HG03460 (cell line): ENCODE measurements around the gene MFAP2.
"Not testable (repeated sequence)": the region's sequence is repeated elsewhere in the genome, so short reads cannot be mapped to it uniquely, and the experiment has no call there.

Experiments
- ATAC-seq: cut with Tn5 transposase; IDR thresholded peaks from one replicate; pipeline ENCODE4 v1.9.1; 2021; ENCODE audit not compliant: unreplicated experiment

MFAP2 gene

GRCh38 chr1:16965486-16966067 lies 14.8 kb downstream of the MFAP2 start:
- ATAC-seq, result no peak

GRCh38 chr1:16964169-16964568 lies 16.3 kb downstream of the MFAP2 start:
- not testable (repeated sequence) for ATAC-seq

DNA sequence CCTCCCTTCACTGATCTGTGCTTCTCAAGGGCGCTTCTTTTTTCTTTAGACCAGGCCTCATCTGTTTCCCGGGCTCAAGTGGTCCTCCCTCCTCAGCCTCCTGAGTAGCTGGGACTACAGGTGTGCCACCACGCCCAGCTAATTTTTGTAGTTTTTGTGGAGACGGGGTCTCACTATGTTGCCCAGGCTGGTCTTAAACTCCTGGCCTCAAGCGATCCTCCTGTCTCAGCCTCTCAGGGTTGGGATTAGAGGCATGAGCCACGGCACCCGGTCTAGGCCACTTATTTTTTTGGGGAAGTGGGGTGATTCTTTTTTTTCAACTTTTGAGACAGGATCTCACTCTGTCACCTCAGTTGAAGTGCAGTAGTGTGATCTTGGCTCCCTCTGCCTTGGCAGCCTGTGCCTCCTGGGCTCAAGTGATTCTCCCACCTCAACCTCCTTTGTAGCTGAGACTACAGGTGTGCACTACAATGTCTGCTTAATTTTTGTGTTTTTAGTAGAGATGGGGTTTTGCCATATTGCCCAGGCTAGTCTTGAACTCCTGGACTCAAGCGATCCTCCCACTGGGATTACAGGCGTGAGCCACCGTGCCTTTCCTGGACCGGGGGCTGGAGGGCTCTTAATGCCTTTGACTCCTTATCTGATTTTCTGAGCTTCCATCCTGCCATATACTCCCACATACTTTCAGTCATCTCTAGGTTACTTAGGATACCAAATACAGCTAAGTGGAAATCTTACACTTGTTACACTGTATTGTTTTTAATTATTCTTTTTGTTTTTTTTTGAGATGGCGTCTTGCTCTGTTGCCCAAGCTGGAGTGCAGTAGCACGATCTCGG lies 18.9 kb downstream of the MFAP2 start:
- ATAC-seq, result no peak

- ATAC-seq, result no peak
Measured at GRCh38 chr1:16960560-16961296, 19.7 kb downstream of the MFAP2 start.

GRCh38 chr1:16958475-16958874 lies 21.9 kb downstream of the MFAP2 start:
- ATAC-seq, result no peak

GRCh38 chr1:16957731-16958130 lies 22.7 kb downstream of the MFAP2 start:
- ATAC-seq, result no peak

GRCh38 chr1:16956775-16957174 lies 23.6 kb downstream of the MFAP2 start:
- ATAC-seq, result no peak

- ATAC-seq, result no peak
Measured at GRCh38 chr1:16955186-16955585, 25.2 kb downstream of the MFAP2 start.

GRCh38 chr1:16954579-16954978 lies 25.8 kb downstream of the MFAP2 start:
- no peak for ATAC-seq

DNA sequence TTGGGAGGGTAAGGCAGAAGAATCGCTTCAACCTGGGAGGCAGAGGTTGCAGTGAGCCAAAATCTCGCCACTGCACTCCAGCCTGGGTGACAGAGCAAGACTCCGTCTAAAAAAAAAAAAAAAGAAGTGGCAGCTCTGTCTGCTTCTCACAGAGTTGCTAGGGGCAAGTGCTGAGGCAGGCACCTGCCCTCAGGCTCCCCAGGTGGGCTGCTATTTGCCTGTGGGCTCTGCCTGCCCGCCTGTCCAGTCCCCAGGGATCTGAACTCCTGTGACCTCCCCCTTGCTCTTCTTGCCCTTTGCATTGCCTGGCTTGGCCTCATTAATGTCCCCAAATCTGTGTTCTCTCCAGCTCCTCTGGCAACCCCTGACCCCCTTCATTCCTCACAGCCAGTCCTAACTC lies 28.0 kb downstream of the MFAP2 start:
- ATAC-seq, result not testable (repeated sequence)

- not testable (repeated sequence) for ATAC-seq
Measured at GRCh38 chr1:16949026-16949425, 31.4 kb downstream of the MFAP2 start.

DNA sequence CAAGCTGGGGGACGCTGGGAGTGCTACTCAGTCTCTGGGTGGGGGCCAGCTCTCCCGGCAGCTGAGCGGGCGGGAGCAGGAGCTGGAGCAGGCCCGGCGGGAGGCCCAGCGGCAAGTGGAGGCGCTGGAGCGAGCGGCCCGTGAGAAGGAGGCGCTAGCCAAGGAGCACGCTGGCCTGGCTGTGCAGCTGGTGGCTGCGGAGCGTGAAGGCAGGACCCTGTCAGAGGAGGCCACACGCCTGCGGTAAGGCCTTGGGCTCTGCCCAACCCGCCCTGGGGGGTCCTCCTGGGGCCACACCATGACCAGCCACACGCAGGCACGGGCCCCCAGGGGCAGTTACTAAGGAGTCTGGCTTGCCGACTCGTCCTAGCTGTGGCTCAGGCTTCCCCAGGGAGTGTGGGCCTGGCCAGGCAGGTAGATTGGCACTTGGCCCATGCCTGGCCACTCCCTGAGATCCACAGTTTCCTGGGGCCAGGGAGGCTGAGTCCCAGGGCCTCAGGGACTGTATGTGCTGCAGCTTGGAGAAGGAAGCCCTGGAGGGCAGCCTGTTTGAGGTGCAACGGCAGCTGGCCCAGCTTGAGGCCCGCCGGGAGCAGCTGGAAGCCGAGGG lies 32.0 kb downstream of the MFAP2 start:
- ATAC-seq, result not testable (repeated sequence)

GRCh38 chr1:16946646-16947045 lies 33.8 kb downstream of the MFAP2 start:
- no peak for ATAC-seq

GRCh38 chr1:16946185-16946584 lies 34.2 kb downstream of the MFAP2 start:
- ATAC-seq, result not testable (repeated sequence)

- ATAC-seq, result not testable (repeated sequence)
Measured at GRCh38 chr1:16945512-16945911, 34.9 kb downstream of the MFAP2 start.

GRCh38 chr1:16944038-16944437 lies 36.4 kb downstream of the MFAP2 start:
- no peak for ATAC-seq

GRCh38 chr1:16939386-16940180 lies 40.8 kb downstream of the MFAP2 start:
- not testable (repeated sequence) for ATAC-seq

DNA sequence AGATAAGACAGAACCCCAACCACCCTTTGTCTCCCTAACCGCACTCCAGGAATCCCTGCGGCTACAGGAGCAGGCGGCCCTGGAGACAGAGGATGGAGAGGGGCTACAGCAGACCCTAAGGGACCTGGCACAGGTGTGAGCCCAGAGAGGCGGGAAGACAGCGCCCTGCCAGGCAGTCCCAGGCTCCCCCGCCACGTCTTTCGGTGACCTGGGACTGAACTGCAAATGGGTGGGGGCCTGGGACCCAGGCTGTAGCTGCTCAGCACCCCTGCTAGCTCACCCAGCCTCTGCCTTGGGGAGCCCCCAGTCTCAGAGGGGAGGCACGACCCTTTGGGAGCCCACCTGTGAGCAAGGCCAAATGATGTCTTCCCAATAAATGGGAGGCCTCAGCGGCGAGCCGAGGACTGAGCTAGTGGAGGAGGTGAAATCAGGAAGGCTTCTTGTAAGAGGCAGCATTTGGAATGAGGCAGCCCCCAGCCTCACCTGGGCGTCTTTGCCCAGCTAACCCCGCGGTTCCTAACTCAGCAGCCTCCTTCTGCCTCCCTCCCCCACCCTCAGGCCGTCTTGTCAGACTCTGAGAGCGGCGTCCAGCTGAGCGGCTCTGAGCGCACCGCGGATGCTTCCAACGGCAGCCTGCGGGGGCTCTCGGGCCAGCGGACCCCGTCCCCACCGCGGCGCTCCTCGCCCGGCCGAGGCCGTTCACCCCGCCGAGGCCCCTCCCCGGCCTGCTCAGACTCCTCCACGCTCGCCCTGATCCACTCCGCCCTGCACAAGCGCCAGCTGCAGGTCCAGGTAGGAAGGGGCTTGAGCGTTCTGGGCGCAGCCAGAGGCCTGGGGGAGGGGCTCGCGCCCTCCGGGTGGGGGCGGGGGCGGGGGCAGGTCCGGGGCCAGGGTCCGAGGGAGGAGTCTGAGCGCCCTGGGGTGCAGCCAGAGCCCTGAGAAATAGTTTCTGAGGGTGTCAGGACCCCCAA lies 41.8 kb downstream of the MFAP2 start:
- ATAC-seq, result no peak

DNA sequence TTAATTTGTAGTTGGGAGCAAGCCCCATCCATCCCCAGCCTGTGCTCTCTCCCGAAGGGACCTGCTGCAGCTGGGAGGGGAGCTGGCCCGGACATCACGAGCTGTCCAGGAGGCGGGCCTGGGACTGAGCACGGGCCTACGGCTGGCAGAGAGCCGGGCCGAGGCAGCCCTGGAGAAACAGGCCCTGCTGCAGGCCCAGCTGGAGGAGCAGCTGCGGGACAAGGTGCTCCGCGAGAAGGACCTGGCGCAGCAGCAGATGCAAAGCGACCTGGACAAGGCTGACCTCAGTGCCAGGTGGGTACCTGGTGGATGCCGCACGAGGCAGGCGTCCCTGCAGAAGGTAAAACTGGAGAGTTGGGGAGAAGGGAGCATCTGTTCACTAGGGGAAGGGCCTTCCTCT lies 43.8 kb downstream of the MFAP2 start:
- ATAC-seq, result not testable (repeated sequence)
